ENCODE results near the gene MCCC2. TPM values are rescaled to one million over a fixed set of nuclear protein-coding genes. Genes with fewer than 3 reads are reported as not detected.

MCCC2 gene
- polyA plus RNA-seq, 4 donors = 58.5 to 77.8 (median 72.8) TPM

Other genes starting within 250 kb of the MCCC2 start
- 10 to 100 TPM; 37.3 to 48.5 (median 43.1) TPM for gene BDP1, start 131.7 kb upstream of the MCCC2 start, polyA plus RNA-seq (ENCODE audit: insufficient read length in 4 of 4)
- under 1 TPM in 1 of 4 donors, not detected in 3; 0.30 TPM for gene CARTPT, start 131.9 kb downstream of the MCCC2 start, polyA plus RNA-seq (ENCODE audit: insufficient read length in 4 of 4)